NB4 (cell line): Measurements from ENCODE around the gene CYB5R3.
"Not testable (repeated sequence)": the region's sequence is repeated elsewhere in the genome, so short reads cannot be mapped to it uniquely, and the experiment has no call there.

ENCODE experiments used
- DNase-seq: peaks from one replicate; pipeline ENCODE4 v3.0.0; 2010; ENCODE audit warnings: low read depth
- H3K4me3 ChIP-seq: one replicate; pipeline ENCODE4 v1.5.1; 2011; ENCODE audit warnings: mild to moderate bottlenecking, low read depth, low read length, moderate library complexity
- MYC ChIP-seq: IDR thresholded peaks from 2 replicates; pipeline ENCODE4 v1.6.1; 2011; ENCODE audit warnings: low read depth, low read length
- POLR2A ChIP-seq: IDR thresholded peaks from 2 replicates; pipeline ENCODE4 v1.6.1; 2011; ENCODE audit warnings: mild to moderate bottlenecking; ENCODE audit not compliant: insufficient read length; ENCODE audit errors: extremely low read depth
- TF ChIP-seq, protein P1 (sequence below): IDR thresholded peaks from 2 replicates; pipeline ENCODE4 v1.6.1; 2011; ENCODE audit warnings: low read depth, low read length
- TF ChIP-seq, protein P2 (sequence below): IDR thresholded peaks from one replicate; pipeline ENCODE4 v1.5.1; 2012; ENCODE audit warnings: low read depth, low read length

CYB5R3 gene

DNA sequence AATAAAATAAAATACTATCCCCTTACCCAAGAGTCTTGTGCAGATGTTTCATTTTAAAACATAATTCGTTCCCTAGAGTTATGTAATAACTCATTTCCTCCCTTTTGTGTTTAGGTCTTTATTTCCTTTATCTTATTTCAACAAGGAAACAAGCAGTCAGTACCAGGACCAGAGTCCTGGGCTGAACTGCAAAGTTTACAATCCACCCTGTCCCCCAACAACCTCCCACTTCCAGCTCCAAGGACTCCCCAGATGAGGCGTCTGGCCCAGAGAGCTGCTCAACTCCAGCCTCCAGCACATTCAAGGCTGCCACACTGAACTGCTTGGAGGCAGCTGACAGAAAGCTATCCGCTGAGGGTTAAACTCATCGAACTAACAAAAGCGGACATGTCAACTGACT is 39.0 kb downstream of the CYB5R3 start:
- no peak overlapping the region for H3K4me3 ChIP-seq
- no peak for TF ChIP-seq POLR2A
- TF ChIP-seq, protein P1, sequence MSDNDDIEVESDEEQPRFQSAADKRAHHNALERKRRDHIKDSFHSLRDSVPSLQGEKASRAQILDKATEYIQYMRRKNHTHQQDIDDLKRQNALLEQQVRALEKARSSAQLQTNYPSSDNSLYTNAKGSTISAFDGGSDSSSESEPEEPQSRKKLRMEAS: no peak
- no peak for TF ChIP-seq MYC
- TF ChIP-seq, protein P2, sequence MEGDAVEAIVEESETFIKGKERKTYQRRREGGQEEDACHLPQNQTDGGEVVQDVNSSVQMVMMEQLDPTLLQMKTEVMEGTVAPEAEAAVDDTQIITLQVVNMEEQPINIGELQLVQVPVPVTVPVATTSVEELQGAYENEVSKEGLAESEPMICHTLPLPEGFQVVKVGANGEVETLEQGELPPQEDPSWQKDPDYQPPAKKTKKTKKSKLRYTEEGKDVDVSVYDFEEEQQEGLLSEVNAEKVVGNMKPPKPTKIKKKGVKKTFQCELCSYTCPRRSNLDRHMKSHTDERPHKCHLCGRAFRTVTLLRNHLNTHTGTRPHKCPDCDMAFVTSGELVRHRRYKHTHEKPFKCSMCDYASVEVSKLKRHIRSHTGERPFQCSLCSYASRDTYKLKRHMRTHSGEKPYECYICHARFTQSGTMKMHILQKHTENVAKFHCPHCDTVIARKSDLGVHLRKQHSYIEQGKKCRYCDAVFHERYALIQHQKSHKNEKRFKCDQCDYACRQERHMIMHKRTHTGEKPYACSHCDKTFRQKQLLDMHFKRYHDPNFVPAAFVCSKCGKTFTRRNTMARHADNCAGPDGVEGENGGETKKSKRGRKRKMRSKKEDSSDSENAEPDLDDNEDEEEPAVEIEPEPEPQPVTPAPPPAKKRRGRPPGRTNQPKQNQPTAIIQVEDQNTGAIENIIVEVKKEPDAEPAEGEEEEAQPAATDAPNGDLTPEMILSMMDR: no peak
- DNase-seq: no peak

DNA sequence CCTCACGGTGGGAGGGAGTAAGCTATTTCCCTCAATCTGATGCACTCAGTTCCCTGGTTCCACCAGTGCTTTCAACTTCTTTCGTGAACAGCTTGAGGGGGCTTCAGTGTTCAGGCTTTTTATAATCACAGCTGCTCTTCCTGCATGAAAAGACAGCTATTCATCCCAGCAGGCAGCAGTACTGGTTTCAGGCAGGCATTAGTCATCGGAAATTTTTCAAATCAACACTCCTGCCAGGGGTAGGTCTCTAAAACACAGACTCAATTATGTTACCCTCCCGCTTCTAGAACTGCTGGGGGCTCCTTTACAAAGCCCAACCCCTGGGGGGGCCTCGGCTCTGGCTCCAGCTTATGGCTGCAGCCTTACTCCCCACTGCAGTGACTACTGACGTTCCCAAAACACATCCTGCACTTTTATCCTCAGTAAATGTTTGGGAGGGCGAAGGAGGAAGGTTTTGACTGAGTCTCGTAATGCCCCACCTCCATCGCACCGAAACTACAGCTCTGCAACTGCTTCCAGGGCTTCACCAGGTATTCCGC is 40.3 kb downstream of the CYB5R3 start:
- no peak for TF ChIP-seq MYC
- TF ChIP-seq, protein P1: no peak
- TF ChIP-seq, protein P2: no peak
- TF ChIP-seq POLR2A: no peak
- no peak for DNase-seq
- H3K4me3 ChIP-seq: no peak overlapping the region

DNA sequence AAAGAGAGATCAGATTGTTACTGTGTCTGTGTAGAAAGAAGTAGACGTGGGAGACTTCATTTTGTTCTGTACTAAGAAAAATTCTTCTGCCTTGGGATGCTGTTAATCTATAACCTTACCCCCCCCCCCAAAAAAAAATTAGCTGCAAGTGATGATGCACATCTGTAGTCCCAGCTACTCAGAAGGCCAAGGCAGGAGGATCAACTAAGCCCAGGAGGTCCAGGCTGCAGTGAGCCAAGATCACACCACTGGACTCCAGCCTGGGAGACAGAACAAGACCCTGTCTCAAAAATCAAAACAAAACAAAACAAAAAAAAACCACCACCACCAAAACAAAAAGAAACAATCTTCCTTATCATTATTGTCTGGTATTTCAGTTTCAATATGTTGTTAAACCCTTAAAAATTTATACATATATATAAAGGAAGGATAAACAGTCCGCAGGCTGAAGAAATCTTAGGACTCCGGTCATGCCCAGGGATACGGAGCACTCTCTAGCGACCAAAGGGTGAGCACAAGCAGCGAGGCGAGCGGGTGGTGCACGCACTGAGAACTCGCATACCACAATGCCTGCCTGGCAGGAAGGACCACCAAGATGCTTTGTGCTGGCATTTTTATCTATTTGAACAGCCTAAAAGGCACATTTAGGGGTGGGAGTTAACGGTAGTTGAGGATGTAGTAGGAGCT is 40.9 kb downstream of the CYB5R3 start:
- TF ChIP-seq, protein P2: no peak
- TF ChIP-seq, protein P1: no peak
- TF ChIP-seq POLR2A (no peak), MYC (no peak)
- no peak overlapping the region for H3K4me3 ChIP-seq
- DNase-seq: no peak

DNA sequence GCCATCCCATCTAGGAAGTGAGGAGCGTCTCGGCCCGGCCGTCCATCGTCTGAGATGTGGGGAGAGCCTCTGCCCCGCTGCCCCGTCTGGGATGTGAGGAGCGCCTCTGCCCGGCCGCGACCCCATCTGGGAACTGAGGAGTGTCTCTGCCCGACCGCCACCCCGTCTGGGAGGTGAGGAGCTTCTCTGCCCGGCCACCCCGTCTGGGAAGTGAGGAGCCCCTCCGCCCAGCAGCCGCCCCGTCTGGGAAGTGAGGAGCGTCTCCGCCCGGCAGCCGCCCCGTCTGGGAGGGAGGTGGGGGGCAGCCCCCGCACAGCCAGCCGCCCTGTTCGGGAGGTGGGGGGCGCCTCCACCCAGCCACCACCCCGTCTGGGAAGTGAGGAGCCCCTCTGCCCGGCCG is 41.6 kb downstream of the CYB5R3 start:
- not testable (repeated sequence) for DNase-seq, H3K4me3 ChIP-seq

- TF ChIP-seq MYC (no peak), POLR2A (no peak)
- TF ChIP-seq, protein P2: no peak
- TF ChIP-seq, protein P1: no peak
- no peak for DNase-seq
- no peak overlapping the region for H3K4me3 ChIP-seq
These were observed 44.8 kb downstream of the CYB5R3 start for GRCh38 chr22:42604403-42604802.

DNA sequence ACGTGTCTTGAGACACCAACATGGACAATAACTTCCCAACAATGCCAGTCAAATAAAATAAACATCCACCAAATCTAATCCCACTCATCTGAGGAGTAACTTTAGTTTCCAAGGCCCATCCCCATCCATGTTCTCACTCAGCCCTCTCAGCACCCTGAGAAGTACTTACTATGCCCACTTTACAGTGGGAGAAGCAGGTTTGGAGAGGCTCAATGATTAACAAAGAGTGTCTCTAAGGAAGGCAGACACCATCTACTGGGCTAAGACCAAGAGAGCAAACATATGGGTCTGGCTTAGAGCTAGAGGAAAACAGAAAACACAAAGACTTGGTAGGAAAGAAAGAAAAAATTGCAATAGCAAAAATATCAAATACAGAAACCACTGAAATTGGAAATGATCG is 45.8 kb downstream of the CYB5R3 start:
- no peak overlapping the region for H3K4me3 ChIP-seq
- DNase-seq: no peak
- TF ChIP-seq POLR2A (no peak), MYC (no peak)
- TF ChIP-seq, protein P1: no peak
- TF ChIP-seq, protein P2: no peak
